WTC11 (cell line): Measurements from ENCODE around the gene VEZF1.

Experiments
- CTCF ChIP-seq: fragments of 200-600 bp; IDR thresholded peaks from 2 replicates; pipeline ENCODE4 v1.8.0; 2022; ENCODE audit warnings: antibody characterized with exemption
- ESRRA ChIP-seq: sonication (generic); formaldehyde crosslinking; IDR thresholded peaks from 2 replicates; pipeline ENCODE4 v1.8.1; 2022; ENCODE audit warnings: mild to moderate bottlenecking, missing genetic modification reagents, borderline replicate concordance
- MAX ChIP-seq: sonication (generic); formaldehyde crosslinking; IDR thresholded peaks from 2 replicates; pipeline ENCODE4 v1.8.0; 2022; ENCODE audit warnings: mild to moderate bottlenecking, missing genetic modification reagents
- SMAD3 ChIP-seq: sonication (generic); formaldehyde crosslinking; IDR thresholded peaks from 2 replicates; pipeline ENCODE4 v1.8.0; 2022; ENCODE audit warnings: missing genetic modification reagents, mild to moderate bottlenecking, borderline replicate concordance
- ZNF219 ChIP-seq: sonication (generic); formaldehyde crosslinking; IDR thresholded peaks from 2 replicates; pipeline ENCODE4 v1.8.0; 2023; ENCODE audit warnings: missing genetic modification reagents, mild to moderate bottlenecking, borderline replicate concordance
- TF ChIP-seq, protein P1 (sequence below): sonication (generic); formaldehyde crosslinking; IDR thresholded peaks from 2 replicates; pipeline ENCODE4 v1.8.1; 2023; ENCODE audit warnings: mild to moderate bottlenecking, missing genetic modification reagents, moderate library complexity
- TF ChIP-seq, protein P2 (sequence below): sonication (generic); formaldehyde crosslinking; IDR thresholded peaks from 2 replicates; pipeline ENCODE4 v1.8.0; 2022; ENCODE audit warnings: mild to moderate bottlenecking, missing genetic modification reagents

- no peak for TF ChIP-seq CTCF
- TF ChIP-seq MAX (CRISPR knock-in tag) = no peak
- TF ChIP-seq, protein P1, sequence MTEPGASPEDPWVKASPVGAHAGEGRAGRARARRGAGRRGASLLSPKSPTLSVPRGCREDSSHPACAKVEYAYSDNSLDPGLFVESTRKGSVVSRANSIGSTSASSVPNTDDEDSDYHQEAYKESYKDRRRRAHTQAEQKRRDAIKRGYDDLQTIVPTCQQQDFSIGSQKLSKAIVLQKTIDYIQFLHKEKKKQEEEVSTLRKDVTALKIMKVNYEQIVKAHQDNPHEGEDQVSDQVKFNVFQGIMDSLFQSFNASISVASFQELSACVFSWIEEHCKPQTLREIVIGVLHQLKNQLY = no peak
- TF ChIP-seq SMAD3 (CRISPR knock-in tag) = no peak
- no peak for TF ChIP-seq ESRRA (CRISPR knock-in tag)
- TF ChIP-seq, protein P2, sequence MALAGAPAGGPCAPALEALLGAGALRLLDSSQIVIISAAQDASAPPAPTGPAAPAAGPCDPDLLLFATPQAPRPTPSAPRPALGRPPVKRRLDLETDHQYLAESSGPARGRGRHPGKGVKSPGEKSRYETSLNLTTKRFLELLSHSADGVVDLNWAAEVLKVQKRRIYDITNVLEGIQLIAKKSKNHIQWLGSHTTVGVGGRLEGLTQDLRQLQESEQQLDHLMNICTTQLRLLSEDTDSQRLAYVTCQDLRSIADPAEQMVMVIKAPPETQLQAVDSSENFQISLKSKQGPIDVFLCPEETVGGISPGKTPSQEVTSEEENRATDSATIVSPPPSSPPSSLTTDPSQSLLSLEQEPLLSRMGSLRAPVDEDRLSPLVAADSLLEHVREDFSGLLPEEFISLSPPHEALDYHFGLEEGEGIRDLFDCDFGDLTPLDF = no peak
- TF ChIP-seq ZNF219 (CRISPR knock-in tag) = no peak
Observed at GRCh38 chr17:57940653-57941329, 47.3 kb downstream of the VEZF1 start.
